HepG2 (cell line): Measurements from ENCODE around the gene ZFYVE26. TPM values are rescaled to one million over a fixed set of nuclear protein-coding genes. Genes with fewer than 3 reads are reported as not detected.
A peak's percentile ranks its signal among the peaks of the same experiment; 100 is the strongest.

Experiments used
- DNMT1 ChIP-seq: sonication (generic); formaldehyde crosslinking; IDR thresholded peaks from 2 replicates; pipeline ENCODE4 v1.5.1; 2020; ENCODE audit warnings: mild to moderate bottlenecking, missing genetic modification reagents
- EP300 ChIP-seq, 3 experiments: sonication (generic) in 1 of 3; formaldehyde crosslinking in 1 of 3; IDR thresholded peaks; 2 replicates each; pipeline versions ENCODE4 v1.5.1 to v1.6.1; 2011 to 2020; ENCODE audit warnings: low read depth in 2 of 3, low read length in 2 of 3, borderline replicate concordance in 1 of 3, improper control_type of control experiment in 1 of 3, mild to moderate bottlenecking in 1 of 3, missing genetic modification reagents in 1 of 3, moderate library complexity in 1 of 3
- KDM1A ChIP-seq: IDR thresholded peaks from 2 replicates; pipeline ENCODE4 v1.6.1; 2016; ENCODE audit warnings: missing compliant biosample characterization
- POGK ChIP-seq: sonication (generic); formaldehyde crosslinking; conservative IDR thresholded peaks from 2 replicates; pipeline ENCODE4 v1.8.0; 2022; ENCODE audit warnings: mild to moderate bottlenecking, moderate library complexity, missing genetic modification reagents
- REL ChIP-seq: sonication (generic); formaldehyde crosslinking; conservative IDR thresholded peaks from 2 replicates; pipeline ENCODE4 v1.8.0; 2022; ENCODE audit warnings: mild to moderate bottlenecking, missing genetic modification reagents, moderate library complexity
- SRY ChIP-seq: sonication (generic); formaldehyde crosslinking; IDR thresholded peaks from 2 replicates; pipeline ENCODE4 v1.8.0; 2022; ENCODE audit warnings: mild to moderate bottlenecking, missing genetic modification reagents
- TSC22D2 ChIP-seq: sonication (generic); formaldehyde crosslinking; IDR thresholded peaks from 2 replicates; pipeline ENCODE4 v1.5.1; 2020; ENCODE audit warnings: missing genetic modification reagents, mild to moderate bottlenecking, borderline replicate concordance
- ZNF362 ChIP-seq: sonication (generic); formaldehyde crosslinking; IDR thresholded peaks from 2 replicates; pipeline ENCODE4 v1.4.0; 2020; ENCODE audit warnings: missing genetic modification reagents, mild to moderate bottlenecking, borderline replicate concordance
- ZNF44 ChIP-seq: sonication (generic); formaldehyde crosslinking; IDR thresholded peaks from 2 replicates; pipeline ENCODE4 v1.5.1; 2020; ENCODE audit warnings: mild to moderate bottlenecking, missing genetic modification reagents
- ZNF564 ChIP-seq: sonication (generic); formaldehyde crosslinking; IDR thresholded peaks from 2 replicates; pipeline ENCODE4 v1.8.1; 2023; ENCODE audit warnings: mild to moderate bottlenecking, missing genetic modification reagents
- ZNF577 ChIP-seq: sonication (generic); formaldehyde crosslinking; IDR thresholded peaks from 2 replicates; pipeline ENCODE4 v1.4.0; 2020; ENCODE audit warnings: mild to moderate bottlenecking, low read depth, missing genetic modification reagents, borderline replicate concordance
- ZNF784 ChIP-seq: sonication (generic); formaldehyde crosslinking; IDR thresholded peaks from 2 replicates; pipeline ENCODE4 v1.5.1; 2020; ENCODE audit warnings: missing genetic modification reagents, mild to moderate bottlenecking, borderline replicate concordance
- polyA plus RNA-seq, 8 experiments: library from polyadenylated mRNA; depleted of rRNA in 3 of 8; stranded (reverse) in 7 of 8; unstranded in 1 of 8; fragments of >200 nt; fragmentation: Illumina TruSeq in 4 of 8; extraction: Trizol in 4 of 8; gene quantifications; 2 replicates each; pipeline versions ENCODE4 v1.2.1 to v1.2.3, GENCODE V29; 2011 to 2016; ENCODE audit warnings: low read depth in 4 of 8, missing spikeins in 1 of 8, mixed read lengths in 1 of 8; ENCODE audit not compliant: insufficient read depth in 1 of 8
- total RNA-seq, 5 experiments: library from RNA; depleted of rRNA; stranded (reverse); fragments of >200 nt; fragmentation: Illumina TruSeq; extraction: Trizol; gene quantifications; 2 replicates each; pipeline ENCODE4 v1.2.3, GENCODE V29; 2016; ENCODE audit warnings: low read depth in 1 of 5
- TF ChIP-seq, protein P1 (sequence below): sonication (generic); formaldehyde crosslinking; IDR thresholded peaks from 2 replicates; pipeline ENCODE4 v1.4.0; 2020; ENCODE audit warnings: mild to moderate bottlenecking, missing genetic modification reagents
- TF ChIP-seq, protein P2 (sequence below): sonication (generic); formaldehyde crosslinking; IDR thresholded peaks from 2 replicates; pipeline ENCODE4 v1.4.0; 2020; ENCODE audit warnings: missing genetic modification reagents

The ZFYVE26 gene
- total and polyA plus RNA-seq, 2 of the 13 experiments (the other 11 are each of a cell fraction or from before 2014, with no cell fraction given) = 13.6 to 16.4 TPM

- no peak for TF ChIP-seq ZNF44 (CRISPR knock-in tag)
- TF ChIP-seq POGK (CRISPR knock-in tag) = no peak; the same call in 1 of the 2 replicates
- TF ChIP-seq SRY = peak; percentile 34; the same call in 1 of the 2 replicates
- no peak for TF ChIP-seq ZNF577
- TF ChIP-seq TSC22D2 = peak; percentile 23; the same call in 1 of the 2 replicates
- peak; percentile 60; the same call in 1 of the 2 replicates for TF ChIP-seq ZNF362 (CRISPR knock-in tag)
- no peak for TF ChIP-seq REL (CRISPR knock-in tag)
- no peak for TF ChIP-seq KDM1A (CRISPR knock-in tag)
- no peak for TF ChIP-seq ZNF784 (CRISPR knock-in tag)
- TF ChIP-seq, protein P1, sequence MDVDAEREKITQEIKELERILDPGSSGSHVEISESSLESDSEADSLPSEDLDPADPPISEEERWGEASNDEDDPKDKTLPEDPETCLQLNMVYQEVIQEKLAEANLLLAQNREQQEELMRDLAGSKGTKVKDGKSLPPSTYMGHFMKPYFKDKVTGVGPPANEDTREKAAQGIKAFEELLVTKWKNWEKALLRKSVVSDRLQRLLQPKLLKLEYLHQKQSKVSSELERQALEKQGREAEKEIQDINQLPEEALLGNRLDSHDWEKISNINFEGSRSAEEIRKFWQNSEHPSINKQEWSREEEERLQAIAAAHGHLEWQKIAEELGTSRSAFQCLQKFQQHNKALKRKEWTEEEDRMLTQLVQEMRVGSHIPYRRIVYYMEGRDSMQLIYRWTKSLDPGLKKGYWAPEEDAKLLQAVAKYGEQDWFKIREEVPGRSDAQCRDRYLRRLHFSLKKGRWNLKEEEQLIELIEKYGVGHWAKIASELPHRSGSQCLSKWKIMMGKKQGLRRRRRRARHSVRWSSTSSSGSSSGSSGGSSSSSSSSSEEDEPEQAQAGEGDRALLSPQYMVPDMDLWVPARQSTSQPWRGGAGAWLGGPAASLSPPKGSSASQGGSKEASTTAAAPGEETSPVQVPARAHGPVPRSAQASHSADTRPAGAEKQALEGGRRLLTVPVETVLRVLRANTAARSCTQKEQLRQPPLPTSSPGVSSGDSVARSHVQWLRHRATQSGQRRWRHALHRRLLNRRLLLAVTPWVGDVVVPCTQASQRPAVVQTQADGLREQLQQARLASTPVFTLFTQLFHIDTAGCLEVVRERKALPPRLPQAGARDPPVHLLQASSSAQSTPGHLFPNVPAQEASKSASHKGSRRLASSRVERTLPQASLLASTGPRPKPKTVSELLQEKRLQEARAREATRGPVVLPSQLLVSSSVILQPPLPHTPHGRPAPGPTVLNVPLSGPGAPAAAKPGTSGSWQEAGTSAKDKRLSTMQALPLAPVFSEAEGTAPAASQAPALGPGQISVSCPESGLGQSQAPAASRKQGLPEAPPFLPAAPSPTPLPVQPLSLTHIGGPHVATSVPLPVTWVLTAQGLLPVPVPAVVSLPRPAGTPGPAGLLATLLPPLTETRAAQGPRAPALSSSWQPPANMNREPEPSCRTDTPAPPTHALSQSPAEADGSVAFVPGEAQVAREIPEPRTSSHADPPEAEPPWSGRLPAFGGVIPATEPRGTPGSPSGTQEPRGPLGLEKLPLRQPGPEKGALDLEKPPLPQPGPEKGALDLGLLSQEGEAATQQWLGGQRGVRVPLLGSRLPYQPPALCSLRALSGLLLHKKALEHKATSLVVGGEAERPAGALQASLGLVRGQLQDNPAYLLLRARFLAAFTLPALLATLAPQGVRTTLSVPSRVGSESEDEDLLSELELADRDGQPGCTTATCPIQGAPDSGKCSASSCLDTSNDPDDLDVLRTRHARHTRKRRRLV = no peak
- peak in 1 of 2 experiments; percentile 22; a peak in 1 of 4 replicates for TF ChIP-seq EP300 (IDR thresholded peaks at IDR 0.05; ENCODE audit: low read depth in 2 of 2, low read length in 2 of 2)
- TF ChIP-seq EP300 (CRISPR knock-in tag; IDR thresholded peaks at IDR 0.05; ENCODE audit: borderline replicate concordance) = no peak
- no peak for TF ChIP-seq DNMT1 (CRISPR knock-in tag)
- no peak for TF ChIP-seq ZNF564
- TF ChIP-seq, protein P2, sequence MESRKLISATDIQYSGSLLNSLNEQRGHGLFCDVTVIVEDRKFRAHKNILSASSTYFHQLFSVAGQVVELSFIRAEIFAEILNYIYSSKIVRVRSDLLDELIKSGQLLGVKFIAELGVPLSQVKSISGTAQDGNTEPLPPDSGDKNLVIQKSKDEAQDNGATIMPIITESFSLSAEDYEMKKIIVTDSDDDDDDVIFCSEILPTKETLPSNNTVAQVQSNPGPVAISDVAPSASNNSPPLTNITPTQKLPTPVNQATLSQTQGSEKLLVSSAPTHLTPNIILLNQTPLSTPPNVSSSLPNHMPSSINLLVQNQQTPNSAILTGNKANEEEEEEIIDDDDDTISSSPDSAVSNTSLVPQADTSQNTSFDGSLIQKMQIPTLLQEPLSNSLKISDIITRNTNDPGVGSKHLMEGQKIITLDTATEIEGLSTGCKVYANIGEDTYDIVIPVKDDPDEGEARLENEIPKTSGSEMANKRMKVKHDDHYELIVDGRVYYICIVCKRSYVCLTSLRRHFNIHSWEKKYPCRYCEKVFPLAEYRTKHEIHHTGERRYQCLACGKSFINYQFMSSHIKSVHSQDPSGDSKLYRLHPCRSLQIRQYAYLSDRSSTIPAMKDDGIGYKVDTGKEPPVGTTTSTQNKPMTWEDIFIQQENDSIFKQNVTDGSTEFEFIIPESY (CRISPR knock-in tag) = no peak
Observed at GRCh38 chr14:67816326-67817002, at the start of gene ZFYVE26 (continued).
